ENCODE data around the gene PRPF8. TPM values are rescaled to one million over a fixed set of nuclear protein-coding genes. Genes with fewer than 3 reads are reported as not detected.
A peak's percentile ranks its signal among the peaks of the same experiment; 100 is the strongest.

The PRPF8 gene
- total and polyA plus RNA-seq, 3 experiments from 2014 or later, result 209 to 447 (median 430) TPM

DNA sequence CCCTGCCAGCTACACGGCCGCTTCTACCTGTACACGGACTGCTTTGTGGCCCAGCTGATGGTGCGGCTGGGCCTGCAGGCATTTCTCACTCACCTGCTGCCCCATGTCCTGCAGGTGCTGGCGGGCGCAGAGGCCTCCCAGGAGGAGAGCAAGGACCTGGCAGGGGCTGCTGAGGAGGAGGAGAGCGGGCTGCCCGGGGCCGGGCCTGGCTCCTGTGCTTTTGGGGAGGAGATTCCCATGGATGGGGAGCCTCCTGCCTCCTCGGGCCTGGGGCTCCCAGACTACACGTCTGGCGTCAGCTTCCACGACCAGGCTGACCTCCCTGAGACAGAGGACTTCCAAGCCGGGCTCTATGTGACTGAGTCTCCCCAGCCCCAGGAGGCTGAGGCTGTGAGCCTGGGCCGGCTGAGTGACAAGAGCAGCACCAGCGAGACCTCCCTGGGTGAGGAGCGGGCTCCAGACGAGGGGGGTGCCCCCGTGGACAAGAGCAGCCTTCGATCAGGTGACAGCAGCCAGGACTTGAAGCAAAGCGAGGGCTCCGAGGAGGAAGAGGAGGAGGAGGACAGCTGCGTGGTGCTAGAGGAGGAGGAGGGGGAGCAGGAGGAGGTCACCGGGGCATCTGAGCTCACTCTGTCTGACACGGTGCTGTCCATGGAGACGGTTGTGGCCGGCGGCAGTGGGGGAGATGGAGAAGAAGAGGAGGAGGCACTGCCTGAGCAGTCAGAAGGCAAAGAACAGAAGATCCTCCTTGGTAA, 43.4 kb upstream of the PRPF8 start:
- Mint-ChIP-seq H3K9me3 (no peaks in the 10 kb centered on the region), H3K4me1 (peaks cover 22 to 47% (median 25%) of the 10 kb centered on the region in 3 donors), H3K27ac (no peak overlapping the region), H3K4me3 (no peak overlapping the region), H3K36me3 (peaks cover 0 to 49% (median 6%) of the 10 kb centered on the region in 3 donors), H3K27me3 (peaks cover 0 to 1% of the 10 kb centered on the region in 2 donors)
- peaks cover 30% of the 10 kb centered on the region for H3K4me1 ChIP-seq (ENCODE audit: insufficient read depth, low read length)
- POLR2A ChIA-PET, result no interaction called here
- no peak for DNase-seq
- CTCF ChIA-PET, result interaction anchor here (1.1 to 1.8 kb wide), 3 partner anchors 12 to 95 kb away, joined by 3 to 5 read pairs (median 4); no protein-coding TSS in a partner anchor
- no peaks in the 10 kb centered on the region for H3K36me3 ChIP-seq (ENCODE audit: insufficient read depth, low read length)
- no peaks in the 10 kb centered on the region for H3K27me3 ChIP-seq (ENCODE audit: insufficient read depth, low read length, poor library complexity, severe bottlenecking)
- H3K4me3 ChIP-seq (ENCODE audit: low read length), result no peak overlapping the region
- no peak overlapping the region for H3K27ac ChIP-seq (ENCODE audit: low read depth, low read length)
- H3K9me3 ChIP-seq (ENCODE audit: low read length), result no peaks in the 10 kb centered on the region

DNA sequence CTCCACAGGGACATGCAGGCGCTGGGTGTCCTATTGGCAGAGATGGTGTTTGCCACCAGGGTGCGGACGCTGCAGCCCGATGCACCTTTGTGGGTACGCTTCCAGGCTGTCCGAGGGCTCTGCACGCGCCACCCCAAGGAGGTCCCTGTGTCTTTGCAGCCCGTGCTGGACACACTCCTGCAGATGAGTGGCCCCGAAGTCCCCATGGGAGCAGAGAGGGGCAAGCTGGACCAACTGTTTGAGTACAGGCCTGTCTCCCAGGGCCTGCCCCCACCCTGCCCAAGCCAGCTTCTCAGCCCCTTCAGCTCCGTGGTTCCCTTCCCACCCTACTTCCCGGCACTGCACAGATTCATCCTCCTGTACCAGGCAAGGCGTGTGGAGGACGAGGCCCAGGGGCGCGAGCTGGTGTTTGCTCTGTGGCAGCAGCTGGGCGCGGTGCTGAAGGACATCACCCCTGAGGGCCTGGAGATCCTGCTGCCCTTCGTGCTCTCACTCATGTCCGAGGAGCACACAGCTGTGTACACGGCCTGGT, 42.7 kb upstream of the PRPF8 start:
- H3K27ac ChIP-seq (ENCODE audit: low read depth, low read length), result no peak overlapping the region
- H3K4me1 ChIP-seq (ENCODE audit: insufficient read depth, low read length), result peaks cover 36% of the 10 kb centered on the region
- Mint-ChIP-seq H3K36me3 (peaks cover 0 to 43% (median 6%) of the 10 kb centered on the region in 3 donors), H3K4me3 (no peak overlapping the region), H3K27ac (no peak overlapping the region), H3K27me3 (peaks cover 0 to 2% of the 10 kb centered on the region in 2 donors), H3K4me1 (peaks cover 27 to 54% (median 29%) of the 10 kb centered on the region in 3 donors), H3K9me3 (no peaks in the 10 kb centered on the region)
- H3K27me3 ChIP-seq (ENCODE audit: insufficient read depth, low read length, poor library complexity, severe bottlenecking), result no peaks in the 10 kb centered on the region
- ChIA-PET POLR2A (no interaction called here), CTCF (interaction anchor here (0.6 to 1.4 kb wide), 2 partner anchors 96 to 292 kb away, joined by 3 to 5 read pairs; no protein-coding TSS in a partner anchor)
- DNase-seq, result no peak
- no peaks in the 10 kb centered on the region for H3K9me3 ChIP-seq (ENCODE audit: low read length)
- no peaks in the 10 kb centered on the region for H3K36me3 ChIP-seq (ENCODE audit: insufficient read depth, low read length)
- H3K4me3 ChIP-seq (ENCODE audit: low read length), result no peak overlapping the region

DNA sequence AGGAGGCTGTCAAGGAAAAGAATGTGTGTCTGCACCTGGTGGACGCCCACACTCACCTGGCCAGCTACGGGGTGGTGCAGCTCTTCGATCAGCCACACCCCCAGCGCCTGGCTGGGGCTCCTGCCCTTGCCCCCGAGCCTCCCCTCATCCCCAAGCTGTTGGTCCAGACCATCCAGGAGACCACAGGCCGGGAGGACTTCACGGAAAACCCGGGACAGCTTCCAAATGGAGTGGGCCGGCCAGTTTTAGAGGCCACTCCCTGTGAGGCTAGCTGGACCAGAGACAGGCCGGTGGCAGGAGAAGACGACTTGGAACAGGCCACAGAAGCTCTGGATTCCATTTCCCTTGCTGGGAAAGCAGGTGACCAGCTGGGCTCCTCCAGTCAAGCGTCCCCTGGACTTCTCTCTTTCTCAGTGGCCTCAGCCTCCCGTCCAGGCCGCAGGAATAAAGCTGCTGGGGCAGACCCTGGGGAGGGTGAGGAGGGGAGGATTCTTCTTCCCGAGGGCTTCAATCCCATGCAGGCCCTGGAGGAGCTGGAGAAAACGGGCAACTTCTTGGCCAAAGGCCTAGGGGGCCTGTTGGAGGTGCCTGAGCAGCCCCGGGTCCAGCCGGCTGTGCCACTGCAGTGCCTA, 42.1 kb upstream of the PRPF8 start:
- Mint-ChIP-seq H3K4me1 (peaks cover 27 to 58% (median 29%) of the 10 kb centered on the region in 3 donors), H3K4me3 (peak overlapping the region in 4 of 7 donors; percentile 29 to 72 (median 54)), H3K27me3 (peaks cover 0 to 2% of the 10 kb centered on the region in 2 donors), H3K36me3 (peaks cover 0 to 41% (median 6%) of the 10 kb centered on the region in 3 donors), H3K27ac (peak overlapping the region in 1 of 8 donors; percentile 33), H3K9me3 (no peaks in the 10 kb centered on the region)
- peaks cover 36% of the 10 kb centered on the region for H3K4me1 ChIP-seq (ENCODE audit: insufficient read depth, low read length)
- CTCF ChIA-PET, result interaction anchor here (0.6 to 1.4 kb wide), 3 partner anchors 10 to 292 kb away, joined by 3 to 5 read pairs (median 3); no protein-coding TSS in a partner anchor
- DNase-seq, result no peak
- H3K4me3 ChIP-seq (ENCODE audit: low read length), result no peak overlapping the region
- H3K9me3 ChIP-seq (ENCODE audit: low read length), result no peaks in the 10 kb centered on the region
- no peaks in the 10 kb centered on the region for H3K27me3 ChIP-seq (ENCODE audit: insufficient read depth, low read length, poor library complexity, severe bottlenecking)
- POLR2A ChIA-PET, result no interaction called here
- no peaks in the 10 kb centered on the region for H3K36me3 ChIP-seq (ENCODE audit: insufficient read depth, low read length)
- H3K27ac ChIP-seq (ENCODE audit: low read depth, low read length), result no peak overlapping the region

DNA sequence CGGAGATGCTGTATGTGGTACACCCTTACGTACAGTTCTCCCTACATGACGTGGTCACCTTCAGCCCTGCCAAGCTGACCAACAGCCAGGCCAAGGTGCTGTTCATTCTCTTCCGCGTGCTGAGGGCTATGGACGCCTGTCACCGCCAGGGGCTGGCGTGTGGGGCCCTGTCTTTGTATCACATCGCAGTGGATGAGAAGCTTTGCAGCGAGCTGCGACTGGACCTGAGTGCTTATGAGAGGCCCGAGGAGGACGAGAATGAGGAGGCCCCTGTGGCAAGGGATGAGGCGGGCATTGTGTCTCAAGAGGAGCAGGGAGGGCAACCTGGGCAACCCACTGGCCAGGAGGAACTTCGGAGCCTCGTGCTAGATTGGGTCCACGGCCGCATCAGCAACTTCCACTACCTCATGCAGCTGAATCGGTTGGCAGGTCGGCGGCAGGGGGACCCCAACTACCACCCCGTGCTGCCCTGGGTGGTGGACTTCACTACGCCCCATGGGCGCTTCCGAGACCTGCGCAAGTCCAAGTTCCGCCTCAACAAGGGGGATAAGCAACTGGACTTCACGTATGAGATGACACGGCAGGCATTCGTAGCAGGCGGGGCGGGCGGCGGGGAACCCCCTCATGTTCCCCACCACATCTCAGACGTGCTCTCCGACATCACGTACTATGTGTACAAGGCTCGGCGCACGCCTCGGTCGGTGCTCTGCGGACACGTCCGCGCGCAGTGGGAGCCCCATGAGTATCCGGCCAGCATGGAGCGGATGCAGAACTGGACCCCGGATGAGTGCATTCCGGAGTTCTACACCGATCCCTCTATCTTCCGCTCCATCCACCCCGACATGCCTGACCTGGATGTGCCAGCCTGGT, 41.2 kb upstream of the PRPF8 start:
- ChIA-PET CTCF (interaction anchor here (1.0 kb wide), 1 partner anchor 9 kb away, joined by 3 read pairs; no protein-coding TSS in a partner anchor), POLR2A (no interaction called here)
- Mint-ChIP-seq H3K4me3 (peak overlapping the region; percentile 69 to 87 (median 81)), H3K36me3 (peaks cover 0 to 38% (median 6%) of the 10 kb centered on the region in 3 donors), H3K4me1 (peaks cover 29 to 60% (median 31%) of the 10 kb centered on the region in 3 donors), H3K27ac (peak overlapping the region in 5 of 8 donors; percentile 33 to 80 (median 72)), H3K27me3 (peaks cover 0 to 2% of the 10 kb centered on the region in 2 donors), H3K9me3 (no peaks in the 10 kb centered on the region)
- Histone ChIP-seq H3K27ac (ENCODE audit: low read depth, low read length) (no peak overlapping the region), H3K4me1 (ENCODE audit: insufficient read depth, low read length) (peaks cover 38% of the 10 kb centered on the region), H3K4me3 (ENCODE audit: low read length) (peak overlapping the region; percentile 65), H3K36me3 (ENCODE audit: insufficient read depth, low read length) (no peaks in the 10 kb centered on the region), H3K9me3 (ENCODE audit: low read length) (no peaks in the 10 kb centered on the region), H3K27me3 (ENCODE audit: insufficient read depth, low read length, poor library complexity, severe bottlenecking) (no peaks in the 10 kb centered on the region)
- no peak for DNase-seq

DNA sequence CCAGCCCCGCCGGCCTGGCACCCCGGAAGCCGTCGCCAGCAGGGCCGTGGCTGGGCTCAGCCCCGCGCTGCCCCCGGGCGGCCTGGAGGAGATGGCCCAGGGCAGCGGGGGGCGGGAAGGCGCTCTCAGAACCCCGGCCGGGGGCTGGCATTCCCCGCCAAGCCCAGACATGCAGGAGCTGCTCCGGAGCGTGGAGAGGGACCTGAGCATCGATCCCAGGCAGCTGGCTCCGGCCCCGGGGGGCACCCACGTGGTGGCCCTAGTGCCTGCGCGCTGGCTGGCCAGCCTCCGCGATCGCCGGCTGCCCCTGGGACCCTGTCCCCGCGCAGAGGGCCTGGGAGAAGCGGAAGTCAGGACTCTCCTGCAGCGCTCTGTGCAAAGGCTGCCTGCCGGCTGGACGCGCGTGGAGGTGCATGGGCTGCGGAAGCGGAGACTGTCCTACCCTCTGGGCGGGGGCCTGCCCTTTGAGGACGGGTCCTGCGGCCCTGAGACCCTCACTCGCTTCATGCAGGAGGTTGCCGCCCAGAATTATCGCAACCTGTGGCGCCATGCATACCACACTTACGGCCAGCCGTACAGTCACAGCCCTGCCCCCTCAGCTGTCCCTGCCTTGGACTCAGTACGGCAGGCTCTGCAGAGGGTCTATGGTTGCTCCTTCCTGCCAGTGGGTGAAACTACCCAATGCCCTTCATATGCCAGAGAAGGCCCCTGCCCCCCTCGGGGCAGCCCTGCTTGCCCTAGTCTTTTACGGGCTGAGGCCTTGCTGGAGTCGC, 40.4 kb upstream of the PRPF8 start:
- H3K4me1 Mint-ChIP-seq, result peaks cover 32 to 63% (median 35%) of the 10 kb centered on the region in 3 donors
- no peak for DNase-seq
- H3K27me3 Mint-ChIP-seq, result peaks cover 0 to 2% of the 10 kb centered on the region in 2 donors
- H3K4me3 Mint-ChIP-seq, result peak overlapping the region; percentile 69 to 87 (median 81)
- Histone ChIP-seq H3K4me1 (ENCODE audit: insufficient read depth, low read length) (peaks cover 42% of the 10 kb centered on the region), H3K27me3 (ENCODE audit: insufficient read depth, low read length, poor library complexity, severe bottlenecking) (no peaks in the 10 kb centered on the region), H3K9me3 (ENCODE audit: low read length) (no peaks in the 10 kb centered on the region), H3K4me3 (ENCODE audit: low read length) (peak overlapping the region; percentile 65), H3K36me3 (ENCODE audit: insufficient read depth, low read length) (no peaks in the 10 kb centered on the region), H3K27ac (ENCODE audit: low read depth, low read length) (peak overlapping the region; percentile 59)
- peak overlapping the region in 4 of 8 donors; percentile 33 to 74 (median 71) for H3K27ac Mint-ChIP-seq
- peaks cover 0 to 33% (median 6%) of the 10 kb centered on the region in 3 donors for H3K36me3 Mint-ChIP-seq
- ChIA-PET POLR2A (interaction anchor here (0.6 to 1.6 kb wide), 7 partner anchors 9 to 1011 kb away, joined by 3 to 14 read pairs (median 3); partner anchors contain the start of genes RPA1 and SMYD4), CTCF (interaction anchor here (1.3 to 1.5 kb wide), 2 partner anchors 9 to 76 kb away, joined by 3 to 4 read pairs; partner anchors contain the start of gene RILP)
- H3K9me3 Mint-ChIP-seq, result no peaks in the 10 kb centered on the region

DNA sequence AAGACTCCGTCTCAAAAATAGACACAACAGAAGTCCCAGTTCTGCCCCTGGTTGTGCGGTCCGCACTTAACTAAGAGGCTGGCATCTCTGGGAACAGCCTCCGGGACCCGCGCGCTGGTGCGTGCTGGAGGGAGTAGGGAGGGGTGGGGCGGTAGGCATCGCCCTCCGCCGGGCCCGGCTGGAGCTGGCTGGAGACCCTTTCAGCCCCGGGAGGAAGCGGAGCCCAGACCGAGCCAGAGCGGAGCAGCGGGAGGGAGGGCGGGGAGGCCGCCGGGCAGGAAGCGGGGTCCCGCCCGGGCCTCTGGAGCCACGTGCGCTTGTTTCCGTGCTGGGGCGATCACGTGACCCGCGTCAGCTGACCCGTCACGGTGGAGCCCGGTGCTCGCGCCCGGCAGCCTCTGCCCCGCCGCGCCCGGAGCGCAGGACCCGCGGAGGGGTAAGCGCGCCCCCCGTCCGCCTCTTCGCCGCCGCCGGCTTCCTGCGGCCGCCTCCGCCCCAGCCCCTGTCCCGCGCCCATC, 39.7 kb upstream of the PRPF8 start, which contains the start of gene WDR81:
TSS of gene WDR81 (plus strand) at position 354 of the 518 bp plus-strand sequence. CDS start 256 bp downstream, outside the sequence.
- ChIA-PET CTCF (interaction anchor here (1.1 to 5.2 kb wide), 6 partner anchors 8 to 75 kb away, joined by 3 to 41 read pairs (median 4); partner anchors contain the start of genes RILP and SERPINF1), POLR2A (interaction anchor here (0.6 to 1.6 kb wide), 6 partner anchors 9 to 105 kb away, joined by 3 to 14 read pairs (median 4); partner anchors contain the start of genes RPA1 and SMYD4)
- Histone ChIP-seq H3K27me3 (ENCODE audit: insufficient read depth, low read length, poor library complexity, severe bottlenecking) (no peaks in the 10 kb centered on the region), H3K36me3 (ENCODE audit: insufficient read depth, low read length) (no peaks in the 10 kb centered on the region), H3K4me3 (ENCODE audit: low read length) (peak within 1 kb of the TSS; percentile 65), H3K27ac (ENCODE audit: low read depth, low read length) (peak within 1 kb of the TSS; percentile 59), H3K4me1 (ENCODE audit: insufficient read depth, low read length) (peaks cover 42% of the 10 kb centered on the region), H3K9me3 (ENCODE audit: low read length) (no peaks in the 10 kb centered on the region)
- H3K36me3 Mint-ChIP-seq, result peaks cover 0 to 27% (median 2%) of the 10 kb centered on the region in 3 donors
- H3K4me3 Mint-ChIP-seq, result peak within 1 kb of the TSS; percentile 72 to 89 (median 86)
- H3K27me3 Mint-ChIP-seq, result peaks cover 0 to 2% of the 10 kb centered on the region in 2 donors
- no peaks in the 10 kb centered on the region for H3K9me3 Mint-ChIP-seq
- H3K27ac Mint-ChIP-seq, result peak within 1 kb of the TSS; percentile 61 to 96 (median 84)
- H3K4me1 Mint-ChIP-seq, result peaks cover 28 to 58% (median 30%) of the 10 kb centered on the region in 3 donors
- DNase-seq, result peak; percentile 82 to 91 (median 85)
